Spleen (tissue), 3 donors: ENCODE measurements around the gene ZNF439.

Experiments used
- POLR2A ChIP-seq, 3 donors: fragments of 450-650 bp; IDR thresholded peaks; one replicate each; pipeline ENCODE4 v1.5.1; 2017; ENCODE audit warnings: antibody characterized with exemption in 3 of 3, mild to moderate bottlenecking in 1 of 3
- POLR2AphosphoS5 ChIP-seq, 3 donors: sonication (generic); formaldehyde crosslinking; IDR thresholded peaks; one replicate each; pipeline ENCODE4 v1.5.1; 2017; ENCODE audit warnings: antibody characterized with exemption in 3 of 3

GRCh38 chr19:11848200-11848593 is 329 bp upstream of the ZNF439 start:
- TF ChIP-seq POLR2AphosphoS5 (IDR thresholded peaks at IDR 0.05) (no peak), POLR2A (IDR thresholded peaks at IDR 0.05) (no peak)
